Astrocyte (in vitro differentiated cells and primary cell): ENCODE data around the gene FAM200C.

ENCODE experiments used
- EZH2 ChIP-seq: IDR thresholded peaks from 2 replicates; pipeline ENCODE4 v1.6.1; 2012; ENCODE audit warnings: mild to moderate bottlenecking, low read length, inconsistent platforms; ENCODE audit not compliant: insufficient read depth
- TF ChIP-seq, protein P1 (sequence below): IDR thresholded peaks from 2 replicates; pipeline ENCODE4 v1.5.1; 2011; ENCODE audit warnings: low read depth, mild to moderate bottlenecking, inconsistent platforms, low read length, moderate library complexity; ENCODE audit not compliant: insufficient read depth

DNA sequence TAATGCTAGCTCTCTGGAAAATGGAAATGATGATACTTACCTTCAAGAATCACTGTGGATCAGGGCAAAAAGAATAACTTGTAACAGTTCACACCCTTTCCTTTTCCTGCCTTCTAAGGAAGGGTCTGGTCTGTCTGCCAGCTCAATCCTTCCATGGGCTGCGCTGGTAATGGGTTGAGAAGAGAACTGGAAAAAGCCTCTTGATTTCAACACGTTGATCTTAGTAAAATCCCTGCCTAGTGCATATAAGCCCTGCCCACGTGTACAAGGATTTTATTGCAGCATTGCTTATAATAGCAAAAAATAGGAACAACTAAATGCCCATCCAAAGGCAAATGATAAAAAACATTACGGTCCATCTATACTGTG, 49.9 kb downstream of the FAM200C start:
- TF ChIP-seq, protein P1, sequence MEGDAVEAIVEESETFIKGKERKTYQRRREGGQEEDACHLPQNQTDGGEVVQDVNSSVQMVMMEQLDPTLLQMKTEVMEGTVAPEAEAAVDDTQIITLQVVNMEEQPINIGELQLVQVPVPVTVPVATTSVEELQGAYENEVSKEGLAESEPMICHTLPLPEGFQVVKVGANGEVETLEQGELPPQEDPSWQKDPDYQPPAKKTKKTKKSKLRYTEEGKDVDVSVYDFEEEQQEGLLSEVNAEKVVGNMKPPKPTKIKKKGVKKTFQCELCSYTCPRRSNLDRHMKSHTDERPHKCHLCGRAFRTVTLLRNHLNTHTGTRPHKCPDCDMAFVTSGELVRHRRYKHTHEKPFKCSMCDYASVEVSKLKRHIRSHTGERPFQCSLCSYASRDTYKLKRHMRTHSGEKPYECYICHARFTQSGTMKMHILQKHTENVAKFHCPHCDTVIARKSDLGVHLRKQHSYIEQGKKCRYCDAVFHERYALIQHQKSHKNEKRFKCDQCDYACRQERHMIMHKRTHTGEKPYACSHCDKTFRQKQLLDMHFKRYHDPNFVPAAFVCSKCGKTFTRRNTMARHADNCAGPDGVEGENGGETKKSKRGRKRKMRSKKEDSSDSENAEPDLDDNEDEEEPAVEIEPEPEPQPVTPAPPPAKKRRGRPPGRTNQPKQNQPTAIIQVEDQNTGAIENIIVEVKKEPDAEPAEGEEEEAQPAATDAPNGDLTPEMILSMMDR, result no peak
- no peak for TF ChIP-seq EZH2
